Measurements from ENCODE around the gene FCHSD2.
"Not testable (repeated sequence)": the region's sequence is repeated elsewhere in the genome, so short reads cannot be mapped to it uniquely, and the experiment has no call there.

The FCHSD2 gene

GRCh38 chr11:72831521-72832300 is 310.4 kb downstream of the FCHSD2 start:
- no peak overlapping the region for H3K4me3 ChIP-seq (ENCODE audit: low read depth, low read length)
- peak; percentile 99 for TF ChIP-seq CTCF (IDR thresholded peaks at IDR 0.05; ENCODE audit: control insufficient read depth, extremely low read depth, insufficient read depth)
- DNase-seq (ENCODE audit: low read depth), result peak; percentile 32

- no peak for DNase-seq (ENCODE audit: low read depth)
- no peak for TF ChIP-seq CTCF (IDR thresholded peaks at IDR 0.05; ENCODE audit: control insufficient read depth, extremely low read depth, insufficient read depth)
- H3K4me3 ChIP-seq (ENCODE audit: low read depth, low read length), result no peak overlapping the region
These were observed 312.1 kb downstream of the FCHSD2 start for GRCh38 chr11:72829884-72830533.

- DNase-seq (ENCODE audit: low read depth), result no peak
- TF ChIP-seq CTCF (IDR thresholded peaks at IDR 0.05; ENCODE audit: control insufficient read depth, extremely low read depth, insufficient read depth), result no peak
- H3K4me3 ChIP-seq (ENCODE audit: low read depth, low read length), result no peak overlapping the region
These were observed 312.9 kb downstream of the FCHSD2 start for GRCh38 chr11:72829178-72829577.

GRCh38 chr11:72828692-72829101 is 313.4 kb downstream of the FCHSD2 start:
- TF ChIP-seq CTCF (IDR thresholded peaks at IDR 0.05; ENCODE audit: control insufficient read depth, extremely low read depth, insufficient read depth), result no peak
- DNase-seq (ENCODE audit: low read depth), result no peak

GRCh38 chr11:72828081-72828567 is 314.0 kb downstream of the FCHSD2 start:
- no peak overlapping the region for H3K4me3 ChIP-seq (ENCODE audit: low read depth, low read length)
- DNase-seq (ENCODE audit: low read depth), result no peak
- no peak for TF ChIP-seq CTCF (IDR thresholded peaks at IDR 0.05; ENCODE audit: control insufficient read depth, extremely low read depth, insufficient read depth)

More at GRCh38 chr11:72828692-72829101, 313.4 kb downstream of the FCHSD2 start:
- H3K4me3 ChIP-seq (ENCODE audit: low read depth, low read length), result no peak overlapping the region

- not testable (repeated sequence) for DNase-seq (ENCODE audit: low read depth); H3K4me3 ChIP-seq (ENCODE audit: low read depth, low read length)
These were observed 314.5 kb downstream of the FCHSD2 start for GRCh38 chr11:72827656-72828055.

GRCh38 chr11:72826942-72827480 is 315.1 kb downstream of the FCHSD2 start:
- H3K4me3 ChIP-seq (ENCODE audit: low read depth, low read length), result no peak overlapping the region
- TF ChIP-seq CTCF (IDR thresholded peaks at IDR 0.05; ENCODE audit: control insufficient read depth, extremely low read depth, insufficient read depth), result no peak
- DNase-seq (ENCODE audit: low read depth), result no peak

Measured in LNCaP clone FGC (cell line).